GM18861 (cell line): ENCODE results near the gene ESYT2.

Experiments used
- ATAC-seq: cut with Tn5 transposase; IDR thresholded peaks from one replicate; pipeline ENCODE4 v1.9.1; 2021; ENCODE audit not compliant: unreplicated experiment

The ESYT2 gene

DNA sequence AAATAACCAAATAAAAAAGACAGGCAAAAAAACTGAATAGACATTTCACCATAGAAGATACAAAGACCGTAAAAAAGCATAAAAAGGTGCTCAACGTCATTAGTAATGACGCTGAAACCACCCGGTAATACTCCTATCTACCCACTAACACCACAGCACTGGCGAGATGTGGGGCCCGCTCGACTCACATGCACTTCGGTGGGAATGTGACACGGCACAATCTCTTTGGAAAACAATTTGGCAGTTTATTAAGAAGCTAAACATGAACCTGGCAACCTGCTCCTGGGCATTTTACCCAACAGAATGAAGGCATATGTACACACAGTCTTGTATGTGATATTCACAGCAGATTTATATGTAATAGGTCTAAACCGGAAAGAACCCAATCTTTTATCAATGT is 81.9 kb downstream of the ESYT2 start:
- ATAC-seq = no peak

- no peak for ATAC-seq
These were observed 82.4 kb downstream of the ESYT2 start for GRCh38 chr7:158746957-158747356.

DNA sequence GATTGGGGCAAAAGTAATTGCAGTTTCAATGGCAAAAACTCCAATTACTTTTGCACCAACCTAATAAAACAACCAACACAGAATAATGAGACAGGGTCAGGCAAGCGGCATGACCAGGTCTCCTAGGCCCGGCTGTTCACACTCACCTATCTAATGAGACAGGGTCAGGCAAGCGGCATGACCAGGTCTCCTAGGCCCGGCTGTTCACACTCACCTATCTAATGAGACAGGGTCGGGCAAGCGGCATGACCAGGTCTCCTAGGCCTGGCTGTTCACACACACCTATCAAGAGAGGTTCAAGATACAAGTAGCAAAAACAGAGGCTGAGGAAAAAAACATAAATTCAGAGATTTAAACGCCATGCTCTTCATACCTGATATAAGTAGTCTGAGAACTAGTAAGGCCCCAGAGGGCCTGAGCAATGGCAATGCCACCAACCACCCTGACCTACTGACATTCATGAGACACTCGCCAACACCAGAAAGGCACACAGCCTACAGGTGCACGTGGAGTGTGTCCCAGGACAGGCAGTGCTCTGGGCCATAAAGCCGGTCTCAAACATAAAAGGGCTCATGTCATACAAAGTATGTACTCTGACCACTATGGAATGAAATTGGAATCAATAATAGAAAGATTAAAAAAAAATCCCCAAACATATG is 84.1 kb downstream of the ESYT2 start:
- ATAC-seq = no peak

DNA sequence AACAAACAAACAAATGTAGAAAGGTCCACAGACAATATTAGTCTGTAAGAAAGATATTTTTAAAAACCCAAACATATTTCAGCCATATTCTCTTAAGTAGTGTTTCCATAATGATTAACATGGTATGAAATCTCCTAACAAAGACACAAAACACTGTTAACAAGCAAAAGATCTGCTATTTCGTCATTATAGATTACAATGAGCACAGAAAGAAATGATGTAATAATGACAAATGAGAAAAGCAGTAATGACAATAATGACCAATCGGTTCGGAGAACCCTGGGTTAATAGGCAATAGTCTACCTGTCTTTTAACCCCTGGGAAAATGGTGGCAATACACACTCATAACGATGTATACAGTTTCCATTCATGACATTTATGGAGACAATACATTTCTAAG is 85.2 kb downstream of the ESYT2 start:
- no peak for ATAC-seq

GRCh38 chr7:158743219-158743618 is 86.1 kb downstream of the ESYT2 start:
- ATAC-seq = no peak

- ATAC-seq = no peak
These were observed 87.1 kb downstream of the ESYT2 start for GRCh38 chr7:158742065-158742821.

GRCh38 chr7:158741294-158741666 is 88.0 kb downstream of the ESYT2 start:
- ATAC-seq = no peak

GRCh38 chr7:158740657-158741293 is 88.5 kb downstream of the ESYT2 start:
- no peak for ATAC-seq

- no peak for ATAC-seq
These were observed 89.2 kb downstream of the ESYT2 start for GRCh38 chr7:158740013-158740656.

DNA sequence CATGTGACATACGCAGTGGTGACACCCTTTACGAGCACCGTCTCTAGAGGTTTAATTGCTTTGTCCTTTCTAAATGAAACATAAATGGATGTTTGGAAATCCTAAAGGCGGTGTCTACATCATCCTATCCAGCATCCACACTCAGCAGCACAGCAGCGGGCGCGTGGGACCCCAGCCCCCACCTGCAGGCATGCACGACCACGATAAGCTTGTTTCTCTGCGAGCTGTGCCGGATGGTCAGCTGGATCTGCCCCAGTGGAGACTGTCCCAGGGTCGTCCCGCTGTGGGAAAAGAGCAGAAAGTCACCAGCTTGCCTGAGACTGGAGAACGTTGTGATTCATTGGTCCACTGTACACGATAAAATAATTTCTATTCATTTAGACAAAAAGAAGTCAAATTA is 90.5 kb downstream of the ESYT2 start:
- no peak for ATAC-seq

- ATAC-seq = no peak
These were observed 92.1 kb downstream of the ESYT2 start for GRCh38 chr7:158737064-158737695.

DNA sequence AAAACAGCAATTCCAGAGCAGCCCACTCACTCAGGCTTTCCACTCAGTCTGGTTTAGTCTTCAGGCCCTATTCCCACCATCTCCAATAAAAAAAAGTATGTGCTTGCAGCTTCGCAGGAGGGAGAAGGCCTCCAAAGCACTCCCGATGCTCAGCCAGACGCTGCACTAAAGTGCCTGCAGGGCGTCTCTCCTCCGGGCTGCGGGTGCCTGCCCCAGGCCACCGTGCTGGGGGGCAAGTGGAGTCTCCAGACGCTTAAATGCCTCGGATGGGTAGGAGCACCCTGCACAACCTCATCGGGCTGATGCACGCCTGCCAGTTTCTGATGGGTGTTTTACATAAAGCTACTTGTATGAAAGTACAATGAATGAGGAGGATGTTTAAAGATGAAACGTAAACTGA is 93.4 kb downstream of the ESYT2 start:
- ATAC-seq = no peak

GRCh38 chr7:158734861-158735260 is 94.4 kb downstream of the ESYT2 start:
- no peak for ATAC-seq

DNA sequence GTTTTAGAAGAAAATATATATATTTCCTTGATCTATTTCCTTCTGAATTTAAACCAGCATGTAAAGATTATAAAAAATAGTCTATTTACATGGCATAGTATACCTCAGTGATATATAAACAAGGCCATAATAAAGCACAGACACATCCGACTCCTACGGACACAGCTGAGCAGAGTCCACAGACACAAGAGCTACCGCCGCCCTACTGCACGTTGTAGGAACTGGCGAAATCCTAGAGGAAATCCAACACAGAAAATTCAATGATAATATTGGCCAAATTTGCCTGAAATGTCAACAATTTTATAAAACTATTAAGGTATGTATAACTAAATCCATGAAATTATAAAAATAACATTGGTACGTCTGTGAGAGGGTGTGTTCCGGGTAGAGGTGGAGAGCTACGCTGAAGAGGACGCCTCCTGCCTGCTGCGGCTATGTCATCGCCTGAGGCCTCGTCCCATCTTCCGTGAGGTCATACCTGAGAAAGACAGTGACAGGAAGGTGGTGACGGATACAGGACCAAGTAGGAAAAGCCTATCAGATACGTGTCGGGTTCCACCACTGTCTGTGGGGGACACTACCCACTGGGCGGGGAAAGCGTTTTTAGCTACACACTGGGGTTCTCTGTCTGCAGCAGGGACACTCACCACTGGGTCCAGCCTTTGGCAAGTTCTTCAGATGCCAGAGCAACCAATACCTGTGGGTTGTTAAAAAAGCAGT is 95.4 kb downstream of the ESYT2 start:
- ATAC-seq = no peak

GRCh38 chr7:158733220-158733519 is 96.1 kb downstream of the ESYT2 start:
- no peak for ATAC-seq

DNA sequence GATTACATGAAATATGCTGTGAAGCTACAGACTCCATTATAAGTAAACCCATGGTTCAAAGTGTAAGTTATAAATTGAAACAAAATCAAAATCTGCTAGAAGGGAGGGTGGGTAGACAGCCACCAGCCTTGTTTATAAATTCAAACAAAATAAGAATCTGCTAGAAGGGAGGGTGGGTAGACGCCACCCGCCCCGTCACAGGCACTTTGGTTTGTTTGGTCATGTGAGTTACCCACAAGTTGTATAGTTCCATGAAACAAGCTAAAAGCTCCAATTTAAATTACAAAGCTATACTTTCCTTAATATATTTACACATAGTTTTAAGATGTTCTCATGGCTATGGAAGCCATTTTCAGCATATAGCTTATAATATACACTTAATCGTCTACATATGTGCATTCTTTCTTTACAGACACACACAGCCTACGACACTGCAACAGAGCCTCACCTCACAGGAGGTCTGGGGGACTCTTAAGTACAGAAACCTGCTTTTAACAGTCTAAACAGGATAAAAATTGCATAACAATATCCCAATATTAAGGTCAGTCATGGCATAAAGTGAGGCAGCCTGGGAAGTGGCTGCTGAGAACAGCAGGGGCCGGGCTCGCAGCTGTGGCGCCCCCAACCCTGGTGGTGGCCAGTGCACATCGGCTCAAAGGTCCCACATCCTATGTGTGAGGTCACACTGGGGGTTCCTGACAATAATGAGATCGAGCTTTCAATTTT is 96.7 kb downstream of the ESYT2 start:
- no peak for ATAC-seq

DNA sequence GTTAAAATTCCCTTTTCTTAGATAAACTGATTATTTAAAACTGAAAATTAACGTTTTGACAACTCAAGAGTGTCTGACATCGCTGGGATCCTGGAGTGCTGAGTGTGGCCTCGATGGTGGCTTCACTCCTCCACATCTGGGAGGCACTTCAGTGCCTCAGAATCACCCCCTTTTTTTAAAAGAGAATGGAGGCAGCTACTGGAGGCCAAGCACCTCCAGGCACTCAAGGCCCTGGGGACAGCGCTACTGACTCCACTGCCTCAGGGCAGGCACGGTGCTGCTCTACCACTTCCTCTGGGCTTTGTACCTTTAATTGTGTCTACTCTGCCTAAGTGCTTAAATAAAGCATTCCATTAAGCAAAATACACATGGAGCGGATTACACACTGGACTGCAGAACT is 97.5 kb downstream of the ESYT2 start:
- ATAC-seq = no peak

- no peak for ATAC-seq
These were observed 98.6 kb downstream of the ESYT2 start for GRCh38 chr7:158730383-158731346.
